ENCODE measurements around the gene SCFD2. TPM values are rescaled to one million over a fixed set of nuclear protein-coding genes. Genes with fewer than 3 reads are reported as not detected.
A peak's percentile ranks its signal among the peaks of the same experiment; 100 is the strongest.

Gene SCFD2
- total RNA-seq, 1 experiment from 2014 or later: 12.4 TPM

DNA sequence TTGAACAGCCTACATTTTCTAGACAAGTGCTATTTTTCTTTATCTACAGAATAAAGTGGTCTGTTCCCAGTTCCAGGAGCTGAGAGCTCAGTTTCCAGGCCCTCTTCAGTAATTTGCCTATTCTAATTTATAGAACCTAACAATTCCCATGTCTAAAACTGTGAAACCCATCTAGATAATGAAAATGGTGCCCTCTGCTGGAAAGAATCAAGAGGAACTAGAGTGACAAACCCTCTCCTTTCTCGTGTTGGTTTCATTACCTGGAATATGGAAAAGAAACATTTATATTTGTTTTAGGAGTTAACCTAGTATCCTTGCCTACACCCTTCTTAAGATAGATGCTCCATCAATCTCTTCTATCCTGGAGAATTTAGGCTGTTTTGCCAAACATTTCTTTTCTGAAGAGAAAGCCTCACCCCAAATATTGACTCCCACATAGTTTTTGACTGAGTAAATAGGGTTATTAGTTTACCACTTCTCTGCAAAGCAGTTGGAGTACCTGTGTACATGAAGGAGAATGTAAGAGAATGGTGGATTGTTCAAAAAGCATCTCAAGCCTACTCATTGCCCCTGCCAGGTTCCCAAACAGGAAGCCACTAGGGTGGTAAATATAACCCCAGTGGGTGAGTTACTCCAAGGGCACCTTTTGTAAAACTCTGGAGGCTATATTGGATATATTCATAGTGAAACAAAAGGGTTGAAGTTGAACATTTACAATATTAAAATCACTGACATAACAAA, 382.1 kb downstream of the SCFD2 start:
- TF ChIP-seq NFATC4 (CRISPR knock-in tag; IDR thresholded peaks at IDR 0.05): no peak
- no peak for TF ChIP-seq GABPB1 (CRISPR knock-in tag; IDR thresholded peaks at IDR 0.05)
- TF ChIP-seq MYBL2 (CRISPR knock-in tag; IDR thresholded peaks at IDR 0.05): no peak
- no peak for TF ChIP-seq SP1 (CRISPR knock-in tag; conservative IDR thresholded peaks at IDR 0.05)
- TF ChIP-seq GTF2I (CRISPR knock-in tag; conservative IDR thresholded peaks at IDR 0.05): no peak
- TF ChIP-seq TEAD1 (CRISPR knock-in tag; IDR thresholded peaks at IDR 0.05): no peak
- no peak for TF ChIP-seq ZNF317 (CRISPR knock-in tag; IDR thresholded peaks at IDR 0.05; ENCODE audit: borderline replicate concordance, low read depth)
- TF ChIP-seq ZNF425 (CRISPR knock-in tag; conservative IDR thresholded peaks at IDR 0.05): no peak
- TF ChIP-seq CTCF (IDR thresholded peaks at IDR 0.05): peak; percentile 45; the same call in 1 of the 2 replicates
- Mint-ChIP-seq H3K27me3 (ENCODE audit: low read depth) (no peaks in the 10 kb centered on the region), H3K4me1 (peaks cover 20% of the 10 kb centered on the region)

DNA sequence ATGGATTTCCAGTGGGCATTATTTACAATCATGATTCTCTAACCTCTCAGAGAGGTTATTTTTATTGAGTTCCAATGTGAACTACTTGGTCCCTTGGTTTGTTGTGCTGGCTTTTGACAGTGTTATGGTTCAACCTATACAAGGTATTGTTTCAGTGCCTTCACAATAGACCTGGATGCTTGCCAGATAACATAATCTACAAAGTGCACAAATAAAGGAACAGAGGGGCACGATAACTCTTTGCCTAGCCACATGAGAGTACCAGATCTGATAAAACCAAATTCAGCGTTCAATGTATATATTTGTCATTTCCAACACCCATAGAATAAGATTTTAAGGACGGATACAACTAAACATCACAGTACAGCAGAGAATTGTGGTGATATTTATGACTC, 382.9 kb downstream of the SCFD2 start:
- no peak for DNase-seq (ENCODE audit: low spot score)
- H3K27me3 Mint-ChIP-seq (ENCODE audit: low read depth): no peaks in the 10 kb centered on the region
- CTCF ChIA-PET: interaction anchor here (0.6 to 2.9 kb wide), 23 partner anchors 49 to 748 kb away, joined by 3 to 23 read pairs (median 4); no protein-coding TSS in a partner anchor
- TF ChIP-seq ATF2 (CRISPR knock-in tag; IDR thresholded peaks at IDR 0.05; ENCODE audit: borderline replicate concordance, low read depth) (no peak), CTCF (IDR thresholded peaks at IDR 0.05) (no peak), TP53 (CRISPR knock-in tag; IDR thresholded peaks at IDR 0.05) (no peak), ZNF219 (CRISPR knock-in tag; IDR thresholded peaks at IDR 0.05; ENCODE audit: borderline replicate concordance) (no peak), JAZF1 (CRISPR knock-in tag; IDR thresholded peaks at IDR 0.05) (no peak), USF1 (CRISPR knock-in tag; IDR thresholded peaks at IDR 0.05) (no peak), RELA (CRISPR knock-in tag; IDR thresholded peaks at IDR 0.05; ENCODE audit: borderline replicate concordance) (no peak), USF2 (CRISPR knock-in tag; IDR thresholded peaks at IDR 0.05) (no peak), ZNF232 (CRISPR knock-in tag; IDR thresholded peaks at IDR 0.05) (no peak), ZNF138 (CRISPR knock-in tag; conservative IDR thresholded peaks at IDR 0.05) (no peak), ZNF281 (CRISPR knock-in tag; IDR thresholded peaks at IDR 0.05) (no peak), PRRX2 (CRISPR knock-in tag; IDR thresholded peaks at IDR 0.05) (no peak)
- ATAC-seq: no peak
- H3K36me3 Mint-ChIP-seq: no peaks in the 10 kb centered on the region
- H3K4me1 Mint-ChIP-seq: peaks cover 22% of the 10 kb centered on the region
- H3K9me3 Mint-ChIP-seq: no peaks in the 10 kb centered on the region
- no peak overlapping the region for H3K4me3 Mint-ChIP-seq
- POLR2A ChIA-PET: no interaction called here
- no peak overlapping the region; the same call in 1 of the 2 replicates for H3K27ac Mint-ChIP-seq

More for the DNA sequence above, 382.1 kb downstream of the SCFD2 start:
- DNase-seq (ENCODE audit: low spot score): no peak
- peak; percentile 60 for ATAC-seq
- Mint-ChIP-seq H3K4me3 (no peak overlapping the region), H3K36me3 (no peaks in the 10 kb centered on the region), H3K27ac (no peak overlapping the region), H3K9me3 (no peaks in the 10 kb centered on the region)
- ChIA-PET POLR2A (no interaction called here), CTCF (interaction anchor here (0.6 to 2.9 kb wide), 16 partner anchors 50 to 749 kb away, joined by 3 to 23 read pairs (median 4); no protein-coding TSS in a partner anchor)

Measured in WTC11 (cell line).